Panc1 (cell line): ENCODE data around the gene CD28. TPM values are rescaled to one million over a fixed set of nuclear protein-coding genes. Genes with fewer than 3 reads are reported as not detected.

ENCODE experiments used
- ATAC-seq: fragments of 200-7000 bp; cut with Tn5 transposase; 2 replicates; pipeline ENCODE4 v1.9.1; 2020; ENCODE audit warnings: mild to moderate bottlenecking, moderate library complexity
- BruUV-seq: library from RNA; stranded (reverse); fragments of 400-500 nt; replicated peaks from 2 replicates; lab custom pipeline; 2021; lab: Mats Ljungman, UMichigan
- CTCF ChIA-PET: fragments of 300-600 bp; sonication (Branson Sonifier 250); formaldehyde crosslinking; loops from one replicate; lab custom pipeline; 2022; ENCODE audit warnings: antibody characterized with exemption; lab: Charles Lee
- POLR2A ChIA-PET: fragments of 300-600 bp; sonication (Branson Sonifier 250); formaldehyde crosslinking; loops from one replicate; lab custom pipeline; 2022; ENCODE audit warnings: antibody characterized with exemption; lab: Charles Lee
- DNase-seq: peaks from one replicate; pipeline ENCODE4 v3.0.0-alpha.2; 2010; ENCODE audit warnings: low read depth, low spot score
- H3K27ac ChIP-seq: 2 replicates; pipeline ENCODE4 v1.5.1; 2011; ENCODE audit warnings: mild to moderate bottlenecking, low read length, inconsistent platforms
- H3K27me3 ChIP-seq: fragments of 200-500 bp; sonication (Bioruptor generic); 2 replicates; pipeline ENCODE4 v1.6.0; 2014; ENCODE audit warnings: low read length, inconsistent platforms; ENCODE audit not compliant: control insufficient read depth, insufficient read depth
- H3K36me3 ChIP-seq: fragments of 200-500 bp; sonication (Bioruptor generic); 2 replicates; pipeline ENCODE4 v1.5.1; 2014; ENCODE audit warnings: inconsistent platforms, mild to moderate bottlenecking, low read length, moderate library complexity; ENCODE audit not compliant: control insufficient read depth, insufficient read depth
- H3K4me1 ChIP-seq: 2 replicates; pipeline ENCODE4 v1.5.1; 2011; ENCODE audit warnings: inconsistent platforms, mild to moderate bottlenecking, low read length, moderate library complexity; ENCODE audit not compliant: control insufficient read depth, insufficient read depth
- H3K4me3 ChIP-seq, 2 experiments: 2 replicates each; pipeline ENCODE4 v1.5.1; 2011 to 2012; ENCODE audit warnings: low read depth in 2 of 2, low read length in 2 of 2, mild to moderate bottlenecking in 2 of 2, inconsistent platforms in 1 of 2, moderate library complexity in 1 of 2
- H3K9me3 ChIP-seq: fragments of 200-500 bp; sonication (Bioruptor generic); 2 replicates; pipeline ENCODE4 v1.5.1; 2014; ENCODE audit warnings: low read depth, mild to moderate bottlenecking, inconsistent platforms, low read length, moderate library complexity; ENCODE audit not compliant: control insufficient read depth, insufficient read depth
- CTCF ChIP-seq: fragments of 450-650 bp; IDR thresholded peaks from 2 replicates; pipeline ENCODE4 v1.5.1; 2017; ENCODE audit warnings: mild to moderate bottlenecking
- POLR2AphosphoS5 ChIP-seq: IDR thresholded peaks from 2 replicates; pipeline ENCODE4 v1.6.1; 2012; ENCODE audit warnings: mild to moderate bottlenecking, low read depth, low read length, moderate library complexity
- SIN3A ChIP-seq: IDR thresholded peaks from 2 replicates; pipeline ENCODE4 v1.6.1; 2012; ENCODE audit warnings: low read depth, mild to moderate bottlenecking, low read length, moderate library complexity, borderline replicate concordance; ENCODE audit not compliant: insufficient read depth
- TCF7L2 ChIP-seq: IDR thresholded peaks from 2 replicates; pipeline ENCODE4 v1.6.1; 2011; ENCODE audit warnings: mild to moderate bottlenecking, low read depth, low read length, inconsistent platforms
- in situ Hi-C: cut with HindIII; loops from 2 replicates; pipeline ENCODE4 v1.10.0; 2016; ENCODE audit warnings: low sequenced_read_pairs, low pct_unique_long_range_greater_than_20kb
- intact Hi-C: fragments of 100-400 bp; cut with micrococcal nuclease; formaldehyde crosslinking; loops from one replicate; pipeline ENCODE4 v1.10.0; 2022; ENCODE audit not compliant: unreplicated experiment
- total RNA-seq: library from RNA; stranded (reverse); gene quantifications from one replicate; pipeline ENCODE4 v1.2.1, GENCODE V29; 2021; ENCODE audit not compliant: unreplicated experiment
- TF ChIP-seq, protein P1 (sequence below), 2 experiments: IDR thresholded peaks; 2 replicates each; pipeline ENCODE4 v1.6.1; 2011 to 2012; ENCODE audit warnings: low read depth in 2 of 2, control low read depth in 1 of 2, low read length in 1 of 2, mild to moderate bottlenecking in 1 of 2, moderate library complexity in 1 of 2; ENCODE audit not compliant: insufficient read depth in 1 of 2

CD28 gene
- total RNA-seq, 1 experiment from 2014 or later = 0.21 TPM

DNA sequence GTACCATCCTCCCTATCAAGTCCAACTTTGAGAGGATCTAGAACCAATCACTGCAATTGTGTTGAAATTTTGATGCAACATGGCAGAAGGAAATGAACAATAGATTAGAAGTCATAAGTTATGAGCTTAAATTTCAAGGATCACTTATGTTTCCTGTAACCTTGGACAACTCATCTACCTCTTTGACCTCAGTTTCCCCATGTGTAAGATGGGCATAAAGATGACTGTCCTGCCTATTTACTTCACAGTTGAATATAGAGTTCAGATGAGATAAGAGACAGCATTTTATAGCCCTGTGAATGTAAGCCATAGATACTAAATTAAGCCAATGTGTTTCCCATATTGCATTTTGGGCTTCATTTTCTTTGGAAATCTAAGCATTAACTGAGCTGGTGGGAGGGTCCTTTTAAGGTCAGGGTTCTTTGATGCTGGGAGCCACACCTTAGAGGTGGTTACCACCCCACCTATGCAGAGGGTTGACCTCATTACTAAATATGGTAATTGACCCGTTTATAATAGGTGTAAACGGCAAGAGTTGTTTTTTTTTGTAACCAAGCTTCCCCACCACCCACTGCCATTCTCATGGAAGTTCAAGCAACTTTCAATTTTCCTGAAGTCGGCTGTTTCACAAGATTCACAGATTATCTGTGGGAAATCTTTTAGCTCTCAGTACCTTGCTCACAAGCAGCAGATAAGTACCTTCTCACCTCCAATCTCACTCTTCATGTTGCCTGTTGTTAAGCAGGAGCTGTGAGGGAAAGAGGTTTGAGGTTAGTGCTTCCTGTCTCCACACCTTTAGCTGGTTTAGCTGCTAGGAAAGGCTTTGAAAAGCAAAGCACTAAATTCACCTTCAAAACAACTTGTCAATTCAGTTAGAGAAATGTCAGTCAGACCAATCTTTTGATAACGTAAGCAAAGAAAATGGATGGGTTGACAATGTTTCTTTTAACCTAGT is 13.3 kb downstream of the CD28 start:
- ChIA-PET CTCF (interaction anchor here (0.6 kb wide), 1 partner anchor 332 kb away, joined by 8 read pairs; no protein-coding TSS in a partner anchor), POLR2A (no interaction called here)
- in situ Hi-C loops (no loop called here), intact Hi-C loops (no loop called here)
- Histone ChIP-seq H3K4me1 (no peaks in the 10 kb centered on the region), H3K36me3 (no peaks in the 10 kb centered on the region), H3K27ac (no peak overlapping the region), H3K9me3 (no peaks in the 10 kb centered on the region), H3K4me3 (no peak overlapping the region), H3K27me3 (peaks cover 7% of the 10 kb centered on the region; the same call in 1 of the 2 replicates)
- no peak for ATAC-seq
- DNase-seq = no peak
- TF ChIP-seq POLR2AphosphoS5 (no peak), TCF7L2 (no peak), CTCF (no peak), SIN3A (no peak)
- TF ChIP-seq, protein P1, sequence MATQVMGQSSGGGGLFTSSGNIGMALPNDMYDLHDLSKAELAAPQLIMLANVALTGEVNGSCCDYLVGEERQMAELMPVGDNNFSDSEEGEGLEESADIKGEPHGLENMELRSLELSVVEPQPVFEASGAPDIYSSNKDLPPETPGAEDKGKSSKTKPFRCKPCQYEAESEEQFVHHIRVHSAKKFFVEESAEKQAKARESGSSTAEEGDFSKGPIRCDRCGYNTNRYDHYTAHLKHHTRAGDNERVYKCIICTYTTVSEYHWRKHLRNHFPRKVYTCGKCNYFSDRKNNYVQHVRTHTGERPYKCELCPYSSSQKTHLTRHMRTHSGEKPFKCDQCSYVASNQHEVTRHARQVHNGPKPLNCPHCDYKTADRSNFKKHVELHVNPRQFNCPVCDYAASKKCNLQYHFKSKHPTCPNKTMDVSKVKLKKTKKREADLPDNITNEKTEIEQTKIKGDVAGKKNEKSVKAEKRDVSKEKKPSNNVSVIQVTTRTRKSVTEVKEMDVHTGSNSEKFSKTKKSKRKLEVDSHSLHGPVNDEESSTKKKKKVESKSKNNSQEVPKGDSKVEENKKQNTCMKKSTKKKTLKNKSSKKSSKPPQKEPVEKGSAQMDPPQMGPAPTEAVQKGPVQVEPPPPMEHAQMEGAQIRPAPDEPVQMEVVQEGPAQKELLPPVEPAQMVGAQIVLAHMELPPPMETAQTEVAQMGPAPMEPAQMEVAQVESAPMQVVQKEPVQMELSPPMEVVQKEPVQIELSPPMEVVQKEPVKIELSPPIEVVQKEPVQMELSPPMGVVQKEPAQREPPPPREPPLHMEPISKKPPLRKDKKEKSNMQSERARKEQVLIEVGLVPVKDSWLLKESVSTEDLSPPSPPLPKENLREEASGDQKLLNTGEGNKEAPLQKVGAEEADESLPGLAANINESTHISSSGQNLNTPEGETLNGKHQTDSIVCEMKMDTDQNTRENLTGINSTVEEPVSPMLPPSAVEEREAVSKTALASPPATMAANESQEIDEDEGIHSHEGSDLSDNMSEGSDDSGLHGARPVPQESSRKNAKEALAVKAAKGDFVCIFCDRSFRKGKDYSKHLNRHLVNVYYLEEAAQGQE (IDR thresholded peaks at IDR 0.05; ENCODE audit: insufficient read depth in 1 of 2, low read depth in 2 of 2, low read length in 1 of 2) = no peak
- BruUV-seq = no TSS peak

DNA sequence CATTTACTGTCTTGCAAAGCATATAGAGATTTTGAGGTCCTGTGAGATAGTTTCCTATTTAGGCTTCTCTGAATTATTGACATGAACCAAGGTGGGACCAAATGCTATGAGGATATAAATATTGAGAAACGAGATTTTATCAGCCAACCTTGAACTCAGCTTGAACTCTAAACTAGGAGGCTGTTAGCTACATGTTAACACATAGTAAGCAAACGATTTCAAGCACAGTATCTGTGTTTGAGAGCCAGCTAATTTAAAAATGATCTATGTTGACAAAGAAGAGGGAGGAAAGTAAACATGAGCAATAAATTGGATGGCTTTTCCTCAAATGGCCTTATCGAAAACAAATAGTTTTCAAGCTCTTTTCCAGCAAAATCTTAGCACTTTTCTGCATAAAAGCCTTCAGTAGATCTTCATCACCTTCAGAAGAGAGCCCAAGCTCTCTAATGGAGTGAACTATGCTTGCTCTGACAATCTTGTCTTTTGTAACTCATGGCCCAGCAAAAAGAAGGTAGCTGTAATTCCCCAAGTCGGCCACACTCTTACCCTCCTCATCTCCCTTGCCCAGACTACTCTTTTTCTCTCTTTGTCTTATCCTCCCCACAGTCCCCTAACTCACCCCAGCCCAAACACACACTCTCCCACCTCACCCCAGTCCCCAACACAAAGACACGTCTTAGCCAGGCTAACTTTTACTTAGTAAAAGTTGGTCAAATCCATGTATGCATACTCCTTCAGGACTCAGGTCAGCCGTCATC is 14.7 kb downstream of the CD28 start:
- no peak for TF ChIP-seq TCF7L2
- no peak for TF ChIP-seq SIN3A
- no peak for TF ChIP-seq CTCF
- TF ChIP-seq, protein P1 (IDR thresholded peaks at IDR 0.05; ENCODE audit: insufficient read depth in 1 of 2, low read depth in 2 of 2, low read length in 1 of 2) = no peak
- no peak for TF ChIP-seq POLR2AphosphoS5
- no TSS peak for BruUV-seq
- no peak overlapping the region for H3K4me3 ChIP-seq
- H3K27me3 ChIP-seq = peaks cover 7% of the 10 kb centered on the region; the same call in 1 of the 2 replicates
- in situ Hi-C loops = no loop called here
- no peaks in the 10 kb centered on the region for H3K9me3 ChIP-seq
- no peaks in the 10 kb centered on the region for H3K36me3 ChIP-seq
- ChIA-PET POLR2A (no interaction called here), CTCF (no interaction called here)
- no peak for ATAC-seq
- no peak for DNase-seq
- intact Hi-C loops = no loop called here
- no peaks in the 10 kb centered on the region for H3K4me1 ChIP-seq
- no peak overlapping the region for H3K27ac ChIP-seq
